Esophagus squamous epithelium (tissue), 5 donors: ENCODE data around the gene RAB4B. TPM values are rescaled to one million over a fixed set of nuclear protein-coding genes. Genes with fewer than 3 reads are reported as not detected.
"Not testable (repeated sequence)": the region's sequence is repeated elsewhere in the genome, so short reads cannot be mapped to it uniquely, and the experiment has no call there.

Experiments
- DNase-seq: peaks from one replicate; lab custom pipeline; 2025; lab: John Stamatoyannopoulos, UW
- H3K27ac ChIP-seq, 4 donors: fragments of 200-600 bp; sonication (generic); one replicate each; pipeline ENCODE4 v1.5.1; 2016 to 2019; ENCODE audit warnings: mild to moderate bottlenecking in 1 of 4
- H3K27me3 ChIP-seq, 4 donors: fragments of 200-600 bp; sonication (generic); 1 replicate in 3 of 4; 2 replicates in 1 of 4; pipeline versions ENCODE4 v1.5.1 to v1.6.0; 2017 to 2021; ENCODE audit warnings: antibody characterized with exemption in 1 of 4
- H3K36me3 ChIP-seq, 3 donors: fragments of 200-600 bp; sonication (generic); one replicate each; pipeline ENCODE4 v1.5.1; 2016 to 2019
- H3K4me1 ChIP-seq, 3 donors: fragments of 200-600 bp; sonication (generic); one replicate each; pipeline ENCODE4 v1.5.1; 2017 to 2019
- H3K4me3 ChIP-seq, 4 donors: fragments of 200-600 bp; sonication (generic); 1 replicate in 3 of 4; 2 replicates in 1 of 4; pipeline ENCODE4 v1.5.1; 2016 to 2019; ENCODE audit warnings: mild to moderate bottlenecking in 2 of 4, moderate library complexity in 1 of 4
- H3K9me3 ChIP-seq, 3 donors: fragments of 200-600 bp; sonication (generic); one replicate each; pipeline ENCODE4 v1.5.1; 2016 to 2019
- POLR2A ChIP-seq, 4 donors: fragments of 450-650 bp; IDR thresholded peaks; one replicate each; pipeline ENCODE4 v1.6.1; 2017; ENCODE audit warnings: antibody characterized with exemption in 4 of 4, mild to moderate bottlenecking in 4 of 4, moderate library complexity in 3 of 4
- WGBS, 2 donors: methylation state at CpG; one replicate each; pipeline ENCODE4 v1.1.5; 2018; 5-methylcytosine and 5-hydroxymethylcytosine counted together
- intact Hi-C: fragments of 100-400 bp; cut with DNase I; formaldehyde crosslinking; loops from one replicate; pipeline ENCODE4 v1.15.0; 2022
- total RNA-seq, 4 donors: library from RNA; depleted of rRNA; stranded (reverse); fragments of >200 nt; gene quantifications; one replicate each; pipeline ENCODE4 v1.1.0, GENCODE V29; 2016
- TF ChIP-seq, protein P1 (sequence below), 6 experiments: fragments of 450-650 bp in 4 of 6; fragments of 200-600 bp in 2 of 6; sonication (generic) in 2 of 6; IDR thresholded peaks; one replicate each; pipeline ENCODE4 v1.5.1; 2016 to 2019; ENCODE audit warnings: antibody characterized with exemption in 6 of 6, mild to moderate bottlenecking in 4 of 6, moderate library complexity in 4 of 6
- donor health status: DM: yes; HTN: yes; CAD: no.

The RAB4B gene
- total RNA-seq, 4 donors from 2014 or later = 15.2 to 37.0 (median 20.5) TPM

DNA sequence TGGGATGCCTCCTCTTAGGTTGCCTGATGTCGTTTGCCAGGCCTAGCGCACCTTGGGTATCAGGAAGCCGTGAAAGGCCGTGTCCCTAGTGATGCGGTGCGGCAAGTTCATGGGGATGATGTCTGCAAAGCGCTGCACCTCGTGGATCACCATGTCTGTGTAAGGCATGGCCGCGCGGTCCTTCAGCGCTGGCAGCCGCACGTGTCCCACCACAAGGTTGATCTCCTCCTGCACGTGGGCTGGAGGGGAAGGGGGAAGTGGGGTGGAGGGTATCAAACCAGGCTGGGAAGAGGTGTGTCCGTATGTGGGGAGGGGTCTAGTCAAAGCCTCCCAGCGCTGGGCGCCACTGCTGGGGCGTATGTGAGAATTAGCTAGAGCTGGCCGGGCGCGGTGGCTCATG is 44.1 kb downstream of the RAB4B start:
- WGBS, 2 donors = 92 to 94% methylated on average over 8 to 14 of the region's 22 CpGs
- DNase-seq = no peak

DNA sequence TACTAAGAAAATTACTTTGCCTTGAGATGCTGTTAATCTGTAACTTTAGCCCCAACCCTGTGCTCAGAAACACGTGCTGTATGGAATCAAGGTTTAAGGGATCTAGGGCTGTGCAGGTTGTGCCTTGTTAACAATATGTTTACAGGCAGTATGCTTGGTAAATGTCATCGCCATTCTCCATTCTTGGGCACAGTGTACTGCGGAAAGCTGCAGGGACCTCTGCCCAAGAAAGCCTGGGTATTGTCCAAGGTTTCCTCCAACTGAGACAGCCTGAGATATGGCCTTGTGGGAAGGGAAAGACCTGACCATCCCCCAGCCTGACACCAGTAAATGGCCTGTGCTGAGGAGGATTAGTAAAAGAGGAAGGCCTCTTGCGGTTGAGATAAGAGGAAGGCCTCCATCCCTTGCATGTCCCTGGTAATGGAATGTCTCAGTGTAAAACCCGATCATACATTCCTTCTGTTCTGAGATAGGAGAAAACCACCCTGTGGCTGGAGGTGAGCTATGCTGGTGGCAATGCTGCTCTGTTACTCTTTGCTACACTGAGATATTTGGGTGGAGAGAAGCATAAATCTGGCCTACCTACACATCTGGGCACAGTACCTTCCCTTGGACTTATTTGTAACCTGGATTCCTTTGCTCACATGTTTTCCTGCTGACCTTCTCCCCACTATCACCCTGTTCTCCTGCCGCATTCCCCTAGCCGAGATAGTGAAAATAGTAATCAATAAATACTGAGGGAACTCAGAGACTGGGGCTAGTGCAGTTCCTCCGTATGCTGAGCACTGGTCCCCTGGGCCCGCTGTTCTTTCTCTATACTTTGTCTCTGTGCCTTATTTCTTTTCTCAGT is 44.9 kb downstream of the RAB4B start:
- intact Hi-C loops, DNase-seq, H3K9me3 ChIP-seq, H3K27me3 ChIP-seq, H3K4me3 ChIP-seq: not testable (repeated sequence)
- WGBS, 2 donors = 72 to 91% methylated on average over 6 to 9 of the region's 9 CpGs
- peaks cover 5 to 26% (median 15%) of the 10 kb centered on the region in 3 donors for H3K4me1 ChIP-seq
- peak overlapping the region in 2 of 4 donors; percentile 21 to 29 for H3K27ac ChIP-seq
- H3K36me3 ChIP-seq = peaks cover 0 to 13% (median 0%) of the 10 kb centered on the region in 3 donors

More for the DNA sequence above, 44.1 kb downstream of the RAB4B start:
- Histone ChIP-seq H3K27ac (no peak overlapping the region), H3K4me3 (no peak overlapping the region), H3K4me1 (peaks cover 5 to 29% (median 15%) of the 10 kb centered on the region in 3 donors), H3K36me3 (peaks cover 0 to 6% (median 0%) of the 10 kb centered on the region in 3 donors), H3K9me3 (no peaks in the 10 kb centered on the region), H3K27me3 (no peaks in the 10 kb centered on the region)
- TF ChIP-seq, protein P1, sequence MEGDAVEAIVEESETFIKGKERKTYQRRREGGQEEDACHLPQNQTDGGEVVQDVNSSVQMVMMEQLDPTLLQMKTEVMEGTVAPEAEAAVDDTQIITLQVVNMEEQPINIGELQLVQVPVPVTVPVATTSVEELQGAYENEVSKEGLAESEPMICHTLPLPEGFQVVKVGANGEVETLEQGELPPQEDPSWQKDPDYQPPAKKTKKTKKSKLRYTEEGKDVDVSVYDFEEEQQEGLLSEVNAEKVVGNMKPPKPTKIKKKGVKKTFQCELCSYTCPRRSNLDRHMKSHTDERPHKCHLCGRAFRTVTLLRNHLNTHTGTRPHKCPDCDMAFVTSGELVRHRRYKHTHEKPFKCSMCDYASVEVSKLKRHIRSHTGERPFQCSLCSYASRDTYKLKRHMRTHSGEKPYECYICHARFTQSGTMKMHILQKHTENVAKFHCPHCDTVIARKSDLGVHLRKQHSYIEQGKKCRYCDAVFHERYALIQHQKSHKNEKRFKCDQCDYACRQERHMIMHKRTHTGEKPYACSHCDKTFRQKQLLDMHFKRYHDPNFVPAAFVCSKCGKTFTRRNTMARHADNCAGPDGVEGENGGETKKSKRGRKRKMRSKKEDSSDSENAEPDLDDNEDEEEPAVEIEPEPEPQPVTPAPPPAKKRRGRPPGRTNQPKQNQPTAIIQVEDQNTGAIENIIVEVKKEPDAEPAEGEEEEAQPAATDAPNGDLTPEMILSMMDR (IDR thresholded peaks at IDR 0.05) = no peak
- no peak for TF ChIP-seq POLR2A (IDR thresholded peaks at IDR 0.05)
- intact Hi-C loops = no loop called here

DNA sequence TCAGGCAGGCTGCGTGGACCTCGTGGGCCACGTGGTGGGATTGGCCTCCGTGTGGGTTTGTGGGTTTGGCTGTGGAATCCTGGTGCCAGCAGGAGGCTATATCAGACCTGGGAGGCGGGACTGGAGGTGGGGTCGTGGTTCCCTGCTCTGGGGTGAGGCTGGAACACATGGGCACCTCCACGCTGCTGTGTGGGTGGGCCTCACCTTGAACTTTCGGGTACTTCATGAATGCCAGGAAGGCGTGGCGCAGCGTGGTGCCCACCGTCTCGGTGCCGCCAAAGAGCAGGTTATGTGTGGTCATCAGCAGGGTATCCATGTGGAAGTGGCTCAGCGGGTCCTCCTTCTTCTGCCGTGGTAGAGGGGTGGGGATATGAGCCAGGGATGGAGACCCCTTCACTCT is 46.9 kb downstream of the RAB4B start:
- 75 to 96% methylated on average over 8 to 11 of the region's 16 CpGs for whole genome bisulfite sequencing, 2 donors
- H3K27me3 ChIP-seq, H3K27ac ChIP-seq, H3K9me3 ChIP-seq, DNase-seq, H3K4me3 ChIP-seq, intact Hi-C loops, H3K4me1 ChIP-seq: not testable (repeated sequence)
- H3K36me3 ChIP-seq = peaks cover 0 to 13% (median 0%) of the 10 kb centered on the region in 3 donors

DNA sequence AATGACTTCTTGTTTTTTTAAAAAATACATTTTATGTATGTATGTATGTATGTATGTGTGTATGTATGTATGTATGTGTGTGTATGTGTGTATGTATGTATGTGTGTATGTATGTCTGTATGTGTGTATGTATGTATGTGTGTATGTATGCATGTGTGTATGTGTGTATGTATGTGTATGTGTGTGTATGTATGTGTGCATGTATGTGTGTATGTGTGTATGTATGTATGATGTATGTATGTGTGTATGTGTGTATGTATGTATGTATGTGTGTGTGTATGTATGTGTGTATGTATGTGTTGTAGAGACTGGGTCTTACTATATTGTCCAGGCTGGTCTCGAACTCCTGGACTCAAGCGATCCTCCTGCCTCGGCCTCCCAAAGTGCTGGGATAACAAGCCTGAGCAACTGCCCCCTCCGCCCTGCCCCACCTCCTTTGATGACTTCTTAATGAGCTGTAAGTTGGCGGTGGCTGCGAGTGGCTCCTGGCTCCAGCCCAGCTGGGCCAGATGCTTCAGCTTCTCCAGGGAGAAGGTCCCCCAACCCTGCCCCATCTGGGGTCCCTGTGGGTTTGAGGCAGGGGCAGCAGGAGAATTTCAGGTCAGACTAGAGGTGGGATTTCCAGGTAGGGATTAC is 47.5 kb downstream of the RAB4B start:
- 65% methylated on average over 4 of the region's 6 CpGs; no CpG with 5 or more reads in 1 of the 2 donors for WGBS, 2 donors
- H3K36me3 ChIP-seq = peaks cover 0 to 13% (median 0%) of the 10 kb centered on the region in 3 donors
- H3K9me3 ChIP-seq, H3K27me3 ChIP-seq, intact Hi-C loops, DNase-seq, H3K27ac ChIP-seq, H3K4me1 ChIP-seq, H3K4me3 ChIP-seq: not testable (repeated sequence)

DNA sequence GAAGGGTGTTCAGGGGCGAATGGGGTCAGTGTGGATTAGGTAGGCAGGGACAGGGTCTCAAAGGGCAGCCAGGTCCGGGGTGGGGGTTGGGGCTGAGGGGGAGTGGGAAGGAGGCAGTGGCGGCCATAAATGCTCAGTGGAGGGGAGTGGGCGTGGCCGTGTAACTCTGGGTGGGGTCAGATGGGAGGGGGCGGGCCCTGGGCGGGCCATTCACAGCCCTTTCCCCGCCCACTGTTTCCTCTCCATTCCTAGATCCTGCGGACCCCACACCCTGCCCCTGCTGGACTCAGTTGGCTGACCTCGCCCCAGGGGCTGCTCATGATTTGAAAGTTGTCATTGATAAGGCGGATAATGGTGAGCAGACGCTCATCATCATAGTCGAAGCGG is 48.3 kb downstream of the RAB4B start:
- H3K4me3 ChIP-seq, intact Hi-C loops, H3K4me1 ChIP-seq, H3K27ac ChIP-seq, H3K9me3 ChIP-seq, H3K27me3 ChIP-seq, DNase-seq: not testable (repeated sequence)
- H3K36me3 ChIP-seq = peaks cover 0 to 13% (median 0%) of the 10 kb centered on the region in 3 donors
- WGBS, 2 donors = 91 to 100% methylated on average over 2 to 9 of the region's 14 CpGs

DNA sequence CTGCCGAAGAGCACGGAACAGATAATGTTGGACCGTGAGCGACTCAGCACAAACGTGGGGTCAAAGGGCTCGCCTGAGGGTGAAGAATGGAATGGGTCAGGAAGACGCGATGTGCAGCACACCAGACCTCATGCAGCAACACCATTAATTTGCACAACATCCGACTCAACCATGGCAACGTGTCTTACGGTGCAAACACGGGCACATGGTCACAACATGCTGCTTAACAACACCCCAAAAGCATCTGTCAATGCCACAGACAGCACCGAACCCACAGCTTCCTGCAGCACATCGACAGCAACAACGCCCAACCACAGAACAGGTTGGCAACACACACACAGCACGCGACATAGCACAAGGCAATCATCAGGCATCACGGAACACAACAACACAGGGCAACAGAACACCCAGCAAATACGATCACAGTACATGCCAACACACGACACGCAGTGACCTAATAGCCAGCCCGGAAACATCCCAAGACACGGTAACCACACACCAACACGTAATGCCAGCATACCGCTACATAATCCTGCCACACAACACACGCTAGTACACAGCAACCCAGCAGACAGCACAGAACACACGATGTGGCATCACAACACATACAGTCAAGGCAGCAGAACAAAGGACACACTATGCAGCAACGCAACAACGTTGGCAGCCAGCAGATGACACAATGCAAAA is 48.8 kb downstream of the RAB4B start:
- H3K4me3 ChIP-seq, H3K9me3 ChIP-seq, H3K27ac ChIP-seq, DNase-seq, intact Hi-C loops, H3K4me1 ChIP-seq, H3K27me3 ChIP-seq: not testable (repeated sequence)
- H3K36me3 ChIP-seq = peaks cover 0 to 13% (median 0%) of the 10 kb centered on the region in 3 donors
- 85 to 87% methylated on average over 23 to 24 of the region's 29 CpGs for WGBS, 2 donors

DNA sequence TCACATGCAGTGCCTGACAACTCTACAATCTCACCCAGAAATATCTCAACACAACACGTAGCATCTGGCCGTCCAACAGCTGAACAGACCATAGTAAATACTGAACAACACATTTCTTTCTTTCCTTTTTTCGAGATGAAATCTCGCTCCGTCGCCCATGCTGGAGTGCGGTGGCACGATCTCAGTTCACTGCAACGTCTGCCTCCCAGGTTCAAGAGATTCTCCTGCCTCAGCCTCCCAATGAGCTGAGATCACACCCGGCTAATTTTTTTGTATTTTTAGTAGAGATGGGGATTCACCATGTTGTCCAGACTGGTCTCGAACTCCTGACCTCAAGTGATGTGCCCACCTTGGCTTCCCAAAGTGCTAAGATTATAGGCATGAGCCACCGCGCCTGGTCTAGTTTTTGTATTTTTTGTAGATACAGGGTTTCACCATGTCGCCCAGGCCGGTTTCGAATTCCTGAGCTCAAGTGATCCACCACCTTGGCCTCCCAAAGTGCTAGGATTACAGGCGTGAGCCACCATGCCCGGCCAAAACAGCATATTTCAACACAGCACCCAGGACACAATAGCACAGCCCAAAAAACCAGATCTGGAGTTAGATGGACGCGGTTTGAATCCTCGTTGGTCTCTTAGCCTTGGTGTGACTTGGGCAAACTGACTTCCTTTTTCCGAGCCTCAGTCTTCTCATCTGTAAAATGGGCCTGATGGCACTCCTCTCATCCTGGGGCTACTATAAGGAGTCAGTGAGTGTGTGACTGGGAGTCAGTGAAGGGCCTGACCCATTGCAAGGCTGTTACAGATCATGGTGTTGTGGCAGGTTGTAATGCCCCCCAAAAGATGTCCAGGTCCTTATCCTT is 49.6 kb downstream of the RAB4B start:
- Histone ChIP-seq H3K9me3 (no peaks in the 10 kb centered on the region), H3K4me1 (no peaks in the 10 kb centered on the region), H3K4me3 (no peak overlapping the region), H3K36me3 (peaks cover 0 to 13% (median 0%) of the 10 kb centered on the region in 3 donors), H3K27me3 (no peaks in the 10 kb centered on the region), H3K27ac (no peak overlapping the region)
- intact Hi-C loops = no loop called here
- 91 to 95% methylated on average over 22 of the region's 22 CpGs for WGBS, 2 donors
- TF ChIP-seq POLR2A (IDR thresholded peaks at IDR 0.05) = no peak
- TF ChIP-seq, protein P1 (IDR thresholded peaks at IDR 0.05) = no peak
- no peak for DNase-seq
